Endothelial cell of umbilical vein (primary cell): Measurements from ENCODE around the gene ADARB1. TPM values are rescaled to one million over a fixed set of nuclear protein-coding genes. Genes with fewer than 3 reads are reported as not detected.

Experiments used
- BruUV-seq: library from RNA; stranded (reverse); fragments of 400-500 nt; replicated peaks from 2 replicates; lab custom pipeline; 2021; lab: Mats Ljungman, UMichigan
- CTCF ChIA-PET: fragments of 300-600, 350-600 bp; sonication (Branson Sonifier 250); formaldehyde crosslinking; loops from one replicate; lab custom pipeline; 2021; ENCODE audit warnings: antibody characterized with exemption, inconsistent platforms; lab: Charles Lee
- POLR2A ChIA-PET: fragments of 300-600, 350-600 bp; sonication (Branson Sonifier 250); formaldehyde crosslinking; loops from one replicate; lab custom pipeline; 2021; ENCODE audit warnings: antibody characterized with exemption, inconsistent platforms; lab: Charles Lee
- DNase-seq: peaks from one replicate; pipeline ENCODE4 v3.0.0-alpha.2; 2011; ENCODE audit warnings: low read depth, low spot score
- FAIRE-seq: peaks from 2 replicates; lab custom pipeline; 2011; peaks lifted over from hg19 to GRCh38; lab: Jason Lieb, UNC
- H2AFZ ChIP-seq: 2 replicates; pipeline ENCODE4 v1.6.0; 2012; ENCODE audit warnings: low read depth, low read length, control low read depth, inconsistent platforms
- H3K27ac ChIP-seq: 2 replicates; pipeline ENCODE4 v1.5.1; 2011; ENCODE audit warnings: low read depth, mild to moderate bottlenecking, control low read depth, low read length, moderate library complexity; ENCODE audit not compliant: insufficient read depth
- H3K27me3 ChIP-seq, 2 experiments: 2 replicates each; pipeline versions ENCODE4 v1.6.0 to v1.6.1; 2011; ENCODE audit warnings: low read length in 2 of 2, mixed read lengths in 1 of 2; ENCODE audit not compliant: control insufficient read depth in 2 of 2, insufficient read depth in 2 of 2
- H3K36me3 ChIP-seq, 2 experiments: 2 replicates in 1 of 2; 3 replicates in 1 of 2; pipeline ENCODE4 v1.5.1; 2011; ENCODE audit warnings: low read length in 2 of 2, mild to moderate bottlenecking in 1 of 2, moderate library complexity in 1 of 2; ENCODE audit not compliant: control insufficient read depth in 2 of 2, insufficient read depth in 2 of 2; ENCODE audit errors: extremely low read depth in 1 of 2
- H3K4me1 ChIP-seq: 3 replicates; pipeline ENCODE4 v1.5.1; 2011; ENCODE audit warnings: mild to moderate bottlenecking, low read length; ENCODE audit not compliant: control insufficient read depth, insufficient read depth; ENCODE audit errors: extremely low read depth
- H3K4me2 ChIP-seq: 2 replicates; pipeline ENCODE4 v1.6.1; 2011; ENCODE audit warnings: low read length, control low read depth, mixed read lengths; ENCODE audit not compliant: insufficient read depth
- H3K4me3 ChIP-seq, 3 experiments: fragments of 200-600 bp in 1 of 3; sonication (generic), shearing (Covaris generic) in 1 of 3; replicated peaks in 1 of 3; 2 replicates each; pipeline ENCODE4 v1.5.1; 2011 to 2016; ENCODE audit warnings: control low read depth in 3 of 3, low read length in 3 of 3, mild to moderate bottlenecking in 2 of 3, inconsistent platforms in 1 of 3, low read depth in 1 of 3, moderate library complexity in 1 of 3; ENCODE audit not compliant: insufficient read depth in 1 of 3
- H3K79me2 ChIP-seq: 2 replicates; pipeline ENCODE4 v1.6.0; 2012; ENCODE audit warnings: low read length, inconsistent platforms; ENCODE audit not compliant: control insufficient read depth, insufficient read depth
- H3K9ac ChIP-seq: replicated peaks from 2 replicates; pipeline ENCODE3; 2011; ENCODE audit warnings: low read length, control low read depth; ENCODE audit not compliant: insufficient read depth; ENCODE audit errors: extremely low read depth
- H3K9me1 ChIP-seq: replicated peaks from 3 replicates; pipeline ENCODE4 v1.6.0; 2011; ENCODE audit warnings: mild to moderate bottlenecking, low read length; ENCODE audit not compliant: control insufficient read depth, insufficient read depth; ENCODE audit errors: extremely low read depth
- H3K9me3 ChIP-seq: replicated peaks from 2 replicates; pipeline ENCODE4 v1.5.1; 2012; ENCODE audit warnings: low read length, inconsistent platforms; ENCODE audit not compliant: control insufficient read depth, insufficient read depth
- H4K20me1 ChIP-seq: replicated peaks from 2 replicates; pipeline ENCODE3; 2011; ENCODE audit warnings: mild to moderate bottlenecking, low read length; ENCODE audit not compliant: control insufficient read depth, insufficient read depth; ENCODE audit errors: extremely low read depth
- EZH2 ChIP-seq: IDR thresholded peaks from 2 replicates; pipeline ENCODE4 v1.6.1; 2012; ENCODE audit warnings: borderline replicate concordance, low read depth, mild to moderate bottlenecking, moderate library complexity, low read length, inconsistent platforms; ENCODE audit not compliant: severe bottlenecking
- FOS ChIP-seq: IDR thresholded peaks from 2 replicates; pipeline ENCODE4 v1.6.1; 2011; ENCODE audit warnings: mild to moderate bottlenecking, low read length, moderate library complexity, borderline replicate concordance; ENCODE audit not compliant: insufficient read depth
- GATA2 ChIP-seq: IDR thresholded peaks from 2 replicates; pipeline ENCODE4 v1.7.0; 2011; ENCODE audit warnings: low read depth, mild to moderate bottlenecking, moderate library complexity, mixed read lengths, low read length; ENCODE audit not compliant: insufficient read length, insufficient read depth
- JUN ChIP-seq: IDR thresholded peaks from 2 replicates; pipeline ENCODE4 v1.6.1; 2011; ENCODE audit warnings: borderline replicate concordance, low read depth; ENCODE audit not compliant: insufficient read length, insufficient read depth
- MYC ChIP-seq: IDR thresholded peaks from one replicate; pipeline ENCODE4 v1.6.1; 2011; ENCODE audit warnings: mild to moderate bottlenecking, low read depth, low read length
- POLR2A ChIP-seq: IDR thresholded peaks from 2 replicates; pipeline ENCODE4 v1.6.1; 2012; ENCODE audit warnings: low read depth, mild to moderate bottlenecking, control low read depth, low read length
- POLR2AphosphoS5 ChIP-seq: IDR thresholded peaks from 2 replicates; pipeline ENCODE4 v1.6.1; 2012; ENCODE audit warnings: low read depth, mild to moderate bottlenecking, control low read depth, low read length, moderate library complexity; ENCODE audit not compliant: insufficient read depth
- dilution Hi-C: fragments of 300-500 bp; cut with MboI; formaldehyde crosslinking; loops from one replicate; pipeline ENCODE4 v1.15.0; 2019; ENCODE audit warnings: low sequenced_read_pairs; ENCODE audit not compliant: extremely low pct_ligation_motif_present
- intact Hi-C: fragments of 100-400 bp; cut with micrococcal nuclease; formaldehyde crosslinking; loops from one replicate; pipeline ENCODE4 v1.10.0; 2022
- polyA plus RNA-seq, 4 experiments: library from polyadenylated mRNA; depleted of rRNA in 3 of 4; stranded (reverse) in 3 of 4; unstranded in 1 of 4; fragments of >200 nt; gene quantifications; 2 replicates each; pipeline versions ENCODE4 v1.2.1 to v1.2.3, GENCODE V29; 2011 to 2012; ENCODE audit warnings: missing spikeins in 1 of 4
- total RNA-seq: library from RNA; stranded (reverse); gene quantifications from 2 replicates; pipeline ENCODE4 v1.2.3, GENCODE V29; 2021
- TF ChIP-seq, protein P1 (sequence below): IDR thresholded peaks from 2 replicates; pipeline ENCODE4 v1.6.1; 2011; ENCODE audit not compliant: insufficient read depth, insufficient read length
- TF ChIP-seq, protein P2 (sequence below), 2 donors: IDR thresholded peaks; 1 replicate in 1 of 2; 2 replicates in 1 of 2; pipeline ENCODE4 v1.5.1; 2011; ENCODE audit warnings: low read length in 2 of 2, mild to moderate bottlenecking in 2 of 2, moderate library complexity in 2 of 2, control low read depth in 1 of 2, inconsistent platforms in 1 of 2, low read depth in 1 of 2; ENCODE audit not compliant: insufficient read depth in 1 of 2; ENCODE audit errors: extremely low read depth in 1 of 2

The ADARB1 gene
- total and polyA plus RNA-seq, 2 donors (not counting 3 experiments of a cell fraction or from before 2014, with no cell fraction given), result 32.5 to 54.3 TPM

DNA sequence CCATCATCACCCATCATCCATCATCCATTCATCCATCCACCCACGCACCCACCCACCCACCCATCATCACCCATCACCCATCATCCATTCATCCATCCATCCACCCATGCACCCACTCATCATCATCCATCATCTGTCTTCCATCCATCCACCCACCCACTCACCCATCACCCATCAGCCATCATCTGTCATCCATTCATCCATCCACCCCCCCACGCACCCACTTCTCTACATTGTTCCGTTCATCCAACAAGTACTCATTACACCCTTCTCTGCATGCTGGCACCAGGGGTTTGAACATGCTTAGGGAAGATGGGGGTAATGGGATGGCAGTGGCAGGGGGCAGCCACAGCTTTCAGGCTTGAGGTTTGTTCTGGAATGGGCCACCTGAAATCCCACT is 82.1 kb downstream of the ADARB1 start:
- intact Hi-C loops (no loop called here), dilution Hi-C loops (no loop called here)
- CTCF ChIA-PET, result no interaction called here
- Histone ChIP-seq H2AFZ (no peak overlapping the region), H3K4me1 (no peaks in the 10 kb centered on the region), H3K27me3 (no peaks in the 10 kb centered on the region), H3K27ac (no peak overlapping the region), H3K9ac (no peak overlapping the region), H3K4me3 (no peak overlapping the region), H3K9me1 (no peaks in the 10 kb centered on the region), H3K4me2 (no peak overlapping the region), H3K9me3 (no peaks in the 10 kb centered on the region), H3K36me3 (peaks cover 0 to 3% of the 10 kb centered on the region in 2 experiments), H4K20me1 (no peaks in the 10 kb centered on the region), H3K79me2 (no peaks in the 10 kb centered on the region)
- FAIRE-seq, result no peak
- TF ChIP-seq MYC, result no peak
- TF ChIP-seq POLR2A, result no peak
- TF ChIP-seq GATA2, result no peak
- TF ChIP-seq, protein P1, sequence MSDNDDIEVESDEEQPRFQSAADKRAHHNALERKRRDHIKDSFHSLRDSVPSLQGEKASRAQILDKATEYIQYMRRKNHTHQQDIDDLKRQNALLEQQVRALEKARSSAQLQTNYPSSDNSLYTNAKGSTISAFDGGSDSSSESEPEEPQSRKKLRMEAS, result no peak
- TF ChIP-seq EZH2, result no peak
- no peak for TF ChIP-seq POLR2AphosphoS5
- no peak for TF ChIP-seq FOS
- no peak for TF ChIP-seq JUN
- TF ChIP-seq, protein P2, sequence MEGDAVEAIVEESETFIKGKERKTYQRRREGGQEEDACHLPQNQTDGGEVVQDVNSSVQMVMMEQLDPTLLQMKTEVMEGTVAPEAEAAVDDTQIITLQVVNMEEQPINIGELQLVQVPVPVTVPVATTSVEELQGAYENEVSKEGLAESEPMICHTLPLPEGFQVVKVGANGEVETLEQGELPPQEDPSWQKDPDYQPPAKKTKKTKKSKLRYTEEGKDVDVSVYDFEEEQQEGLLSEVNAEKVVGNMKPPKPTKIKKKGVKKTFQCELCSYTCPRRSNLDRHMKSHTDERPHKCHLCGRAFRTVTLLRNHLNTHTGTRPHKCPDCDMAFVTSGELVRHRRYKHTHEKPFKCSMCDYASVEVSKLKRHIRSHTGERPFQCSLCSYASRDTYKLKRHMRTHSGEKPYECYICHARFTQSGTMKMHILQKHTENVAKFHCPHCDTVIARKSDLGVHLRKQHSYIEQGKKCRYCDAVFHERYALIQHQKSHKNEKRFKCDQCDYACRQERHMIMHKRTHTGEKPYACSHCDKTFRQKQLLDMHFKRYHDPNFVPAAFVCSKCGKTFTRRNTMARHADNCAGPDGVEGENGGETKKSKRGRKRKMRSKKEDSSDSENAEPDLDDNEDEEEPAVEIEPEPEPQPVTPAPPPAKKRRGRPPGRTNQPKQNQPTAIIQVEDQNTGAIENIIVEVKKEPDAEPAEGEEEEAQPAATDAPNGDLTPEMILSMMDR (IDR thresholded peaks at IDR 0.05; ENCODE audit: extremely low read depth in 1 of 2, insufficient read depth in 1 of 2, low read depth in 1 of 2, low read length in 2 of 2), result no peak
- POLR2A ChIA-PET, result no interaction called here
- DNase-seq, result no peak
- no TSS peak for BruUV-seq
